ENCODE measurements around the gene TBL3. TPM values are rescaled to one million over a fixed set of nuclear protein-coding genes. Genes with fewer than 3 reads are reported as not detected.
"Not testable (repeated sequence)": the region's sequence is repeated elsewhere in the genome, so short reads cannot be mapped to it uniquely, and the experiment has no call there.

The TBL3 gene
- total RNA-seq, 2 donors from 2014 or later, result 22.6 to 24.4 TPM

GRCh38 chr16:2007081-2007836 lies 35.4 kb downstream of the TBL3 start:
- H3K4me3 Mint-ChIP-seq, result peak overlapping the region; percentile 95 to 96
- no peaks in the 10 kb centered on the region for H3K27me3 Mint-ChIP-seq (ENCODE audit: low read depth)
- peak overlapping the region; percentile 8 for H3K27ac Mint-ChIP-seq
- H3K36me3 Mint-ChIP-seq (ENCODE audit: insufficient read depth in 2 of 2), result peaks cover 7 to 12% of the 10 kb centered on the region in 2 donors
- ATAC-seq (replicated peaks in 1 of 2) (no peak), DNase-seq (no peak)
- peaks cover 46% of the 10 kb centered on the region for H3K4me1 Mint-ChIP-seq (ENCODE audit: low read depth)
- H3K9me3 Mint-ChIP-seq, result no peaks in the 10 kb centered on the region

DNA sequence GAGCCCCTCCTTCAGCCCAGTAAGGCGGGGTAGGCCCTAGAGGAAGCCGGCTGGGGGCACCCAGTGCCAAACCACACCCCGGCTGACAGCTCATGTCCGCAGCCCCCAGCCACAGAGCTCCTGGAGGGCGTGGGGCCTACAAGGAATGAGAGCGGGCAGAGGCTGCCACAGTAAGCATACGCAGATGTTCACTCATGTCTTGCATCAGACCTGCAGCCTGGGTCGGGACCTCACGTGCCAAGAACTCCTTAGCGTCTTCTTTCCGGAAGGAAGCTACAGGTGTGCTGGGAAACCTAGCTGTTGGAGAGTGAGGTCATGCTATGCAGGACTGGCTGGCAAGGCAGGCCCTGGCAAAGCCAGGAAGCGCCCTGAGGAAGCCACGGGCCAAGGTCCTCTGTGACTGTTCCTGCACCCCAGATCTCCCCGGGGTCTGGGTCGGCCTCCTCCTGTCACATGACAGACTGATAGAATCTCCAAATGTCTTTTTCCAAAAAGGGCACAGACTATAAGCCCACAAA lies 36.2 kb downstream of the TBL3 start:
- H3K27ac Mint-ChIP-seq, result peak overlapping the region; percentile 88
- peaks cover 46% of the 10 kb centered on the region for H3K4me1 Mint-ChIP-seq (ENCODE audit: low read depth)
- no peaks in the 10 kb centered on the region for H3K9me3 Mint-ChIP-seq
- ATAC-seq (replicated peaks in 1 of 2) (peak in 1 of 2 donors; percentile 9), DNase-seq (peak in 1 of 2 donors; percentile 39)
- peak overlapping the region; percentile 95 to 96 for H3K4me3 Mint-ChIP-seq
- H3K36me3 Mint-ChIP-seq (ENCODE audit: insufficient read depth in 2 of 2), result peaks cover 6 to 9% of the 10 kb centered on the region in 2 donors
- no peaks in the 10 kb centered on the region for H3K27me3 Mint-ChIP-seq (ENCODE audit: low read depth)

GRCh38 chr16:2008631-2009163 lies 36.8 kb downstream of the TBL3 start:
- peak overlapping the region; percentile 88 for H3K27ac Mint-ChIP-seq
- peaks cover 46% of the 10 kb centered on the region for H3K4me1 Mint-ChIP-seq (ENCODE audit: low read depth)
- no peaks in the 10 kb centered on the region for H3K9me3 Mint-ChIP-seq
- DNase-seq (peak in 1 of 2 donors; percentile 45), ATAC-seq (replicated peaks in 1 of 2) (no peak)
- H3K36me3 Mint-ChIP-seq (ENCODE audit: insufficient read depth in 2 of 2), result peaks cover 6 to 9% of the 10 kb centered on the region in 2 donors
- no peaks in the 10 kb centered on the region for H3K27me3 Mint-ChIP-seq (ENCODE audit: low read depth)
- H3K4me3 Mint-ChIP-seq, result peak overlapping the region; percentile 95 to 96

DNA sequence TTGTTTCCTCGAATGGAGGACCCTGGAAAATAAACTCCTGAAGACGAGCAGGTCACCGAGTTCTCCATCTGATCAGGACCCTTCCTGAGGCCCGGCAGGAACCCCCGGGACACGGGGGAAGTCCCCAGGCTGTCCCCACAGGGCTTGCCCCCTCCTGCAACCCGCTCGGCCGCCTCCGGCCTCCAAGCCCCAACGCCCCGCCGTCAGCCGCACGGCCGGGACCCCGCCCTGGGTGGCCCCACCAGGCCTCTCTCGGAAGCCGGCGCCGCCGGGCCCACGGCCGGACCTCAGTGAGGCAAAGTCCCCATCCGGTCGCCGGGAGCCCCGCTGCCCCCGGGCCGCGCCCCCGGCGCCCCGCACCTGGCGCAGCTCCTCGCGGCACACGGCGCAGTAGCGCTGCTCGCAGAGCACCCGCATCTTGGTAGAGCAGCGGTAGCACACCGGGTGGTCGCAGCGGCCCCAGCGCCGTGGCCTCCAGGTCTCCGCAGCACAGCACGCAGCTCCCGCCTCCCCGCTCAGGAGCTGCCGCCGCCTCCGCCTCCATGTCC lies 37.4 kb downstream of the TBL3 start:
- Mint-ChIP-seq H3K27me3 (ENCODE audit: low read depth) (no peaks in the 10 kb centered on the region), H3K36me3 (ENCODE audit: insufficient read depth in 2 of 2) (peaks cover 6 to 9% of the 10 kb centered on the region in 2 donors), H3K27ac (no peak overlapping the region), H3K4me3 (peak overlapping the region; percentile 95 to 96), H3K4me1 (ENCODE audit: low read depth) (peaks cover 46% of the 10 kb centered on the region), H3K9me3 (no peaks in the 10 kb centered on the region)
- peak in 1 of 2 donors; percentile 41 for DNase-seq
- ATAC-seq (replicated peaks in 1 of 2), result peak; percentile 31 to 45

- H3K9me3 Mint-ChIP-seq, result no peaks in the 10 kb centered on the region
- H3K27ac Mint-ChIP-seq, result peak within 1 kb of the TSS; percentile 94
- H3K4me1 Mint-ChIP-seq (ENCODE audit: low read depth), result peaks cover 44% of the 10 kb centered on the region
- peak; percentile 96 to 98 for ATAC-seq (replicated peaks in 1 of 2)
- peak; percentile 86 to 90 for DNase-seq
- H3K27me3 Mint-ChIP-seq (ENCODE audit: low read depth), result no peaks in the 10 kb centered on the region
- peaks cover 6 to 9% of the 10 kb centered on the region in 2 donors for H3K36me3 Mint-ChIP-seq (ENCODE audit: insufficient read depth in 2 of 2)
- peak within 1 kb of the TSS; percentile 95 to 97 for H3K4me3 Mint-ChIP-seq
These were observed 38.1 kb downstream of the TBL3 start, which contains the start of gene ZNF598 for GRCh38 chr16:2009791-2010510. ZNF598 (minus strand) TSS chr16:2009821.

GRCh38 chr16:2011726-2012125 lies 39.9 kb downstream of the TBL3 start:
- not testable (repeated sequence) for DNase-seq; ATAC-seq (replicated peaks in 1 of 2); H3K27ac Mint-ChIP-seq; H3K36me3 Mint-ChIP-seq (ENCODE audit: insufficient read depth in 2 of 2); H3K27me3 Mint-ChIP-seq (ENCODE audit: low read depth); H3K9me3 Mint-ChIP-seq; H3K4me3 Mint-ChIP-seq
- peaks cover 29% of the 10 kb centered on the region for H3K4me1 Mint-ChIP-seq (ENCODE audit: low read depth)

DNA sequence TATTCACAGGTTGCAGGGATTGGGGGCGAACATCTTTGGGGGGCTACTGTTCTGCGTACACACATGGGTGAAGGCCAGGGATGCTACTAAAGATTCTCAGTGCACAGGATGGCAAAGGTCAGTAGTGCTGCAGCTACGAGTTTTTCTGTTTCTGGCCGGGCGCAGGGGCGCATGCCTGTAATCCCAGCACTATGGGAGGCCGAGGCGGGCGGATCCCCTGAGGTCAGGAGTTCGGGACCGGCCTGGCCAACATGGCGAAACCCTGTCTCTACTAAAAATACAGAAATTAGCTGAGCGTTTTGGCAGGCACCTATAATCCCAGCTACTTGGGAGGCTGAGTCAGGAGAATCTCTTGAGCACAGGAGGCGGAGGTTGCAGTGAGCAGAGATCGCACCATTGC lies 41.7 kb downstream of the TBL3 start:
- peaks cover 11% of the 10 kb centered on the region for H3K4me1 Mint-ChIP-seq (ENCODE audit: low read depth)
- H3K9me3 Mint-ChIP-seq, result no peaks in the 10 kb centered on the region
- H3K4me3 Mint-ChIP-seq, result no peak overlapping the region
- peaks cover 6% of the 10 kb centered on the region for H3K27me3 Mint-ChIP-seq (ENCODE audit: low read depth)
- DNase-seq, result no peak
- ATAC-seq (replicated peaks in 1 of 2), result no peak
- H3K36me3 Mint-ChIP-seq (ENCODE audit: insufficient read depth in 2 of 2), result peaks cover under 1 to 2% of the 10 kb centered on the region in 2 donors
- no peak overlapping the region for H3K27ac Mint-ChIP-seq

- no peaks in the 10 kb centered on the region for H3K9me3 Mint-ChIP-seq
- H3K27me3 Mint-ChIP-seq (ENCODE audit: low read depth), result peaks cover 13% of the 10 kb centered on the region
- ATAC-seq (replicated peaks in 1 of 2) (no peak), DNase-seq (no peak)
- H3K4me1 Mint-ChIP-seq (ENCODE audit: low read depth), result peaks cover 4% of the 10 kb centered on the region
- H3K4me3 Mint-ChIP-seq, result no peak overlapping the region
- no peaks in the 10 kb centered on the region for H3K36me3 Mint-ChIP-seq (ENCODE audit: insufficient read depth in 2 of 2)
- no peak overlapping the region for H3K27ac Mint-ChIP-seq
These were observed 43.5 kb downstream of the TBL3 start for GRCh38 chr16:2015117-2015946.

DNA sequence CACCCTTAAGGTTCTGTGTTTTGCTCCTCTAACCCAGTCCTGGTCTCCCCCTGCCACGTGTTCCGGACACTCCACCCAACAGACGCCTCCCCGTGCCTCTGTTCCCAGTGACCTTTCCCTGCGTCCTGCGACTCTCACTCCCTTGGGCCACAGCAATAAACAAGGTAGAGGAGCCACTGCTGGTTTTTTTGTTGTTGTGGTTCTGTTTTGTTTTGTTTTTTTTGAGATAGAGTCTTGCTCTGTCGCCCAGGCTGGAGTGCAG lies 44.0 kb downstream of the TBL3 start:
- no peak overlapping the region for H3K27ac Mint-ChIP-seq
- DNase-seq (no peak), ATAC-seq (replicated peaks in 1 of 2) (no peak)
- H3K27me3 Mint-ChIP-seq (ENCODE audit: low read depth), result peaks cover 18% of the 10 kb centered on the region
- H3K4me3 Mint-ChIP-seq, result no peak overlapping the region
- H3K9me3 Mint-ChIP-seq, result no peaks in the 10 kb centered on the region
- H3K36me3 Mint-ChIP-seq (ENCODE audit: insufficient read depth in 2 of 2), result no peaks in the 10 kb centered on the region
- H3K4me1 Mint-ChIP-seq (ENCODE audit: low read depth), result peaks cover 5% of the 10 kb centered on the region

- Mint-ChIP-seq H3K36me3 (ENCODE audit: insufficient read depth in 2 of 2) (no peaks in the 10 kb centered on the region), H3K27me3 (ENCODE audit: low read depth) (peaks cover 24% of the 10 kb centered on the region), H3K4me1 (ENCODE audit: low read depth) (peaks cover 7% of the 10 kb centered on the region), H3K9me3 (no peaks in the 10 kb centered on the region), H3K27ac (no peak overlapping the region), H3K4me3 (no peak overlapping the region)
- peak; percentile 40 to 44 for DNase-seq
- ATAC-seq (replicated peaks in 1 of 2), result peak; percentile 29 to 47
These were observed 44.6 kb downstream of the TBL3 start for GRCh38 chr16:2016407-2016922.

DNA sequence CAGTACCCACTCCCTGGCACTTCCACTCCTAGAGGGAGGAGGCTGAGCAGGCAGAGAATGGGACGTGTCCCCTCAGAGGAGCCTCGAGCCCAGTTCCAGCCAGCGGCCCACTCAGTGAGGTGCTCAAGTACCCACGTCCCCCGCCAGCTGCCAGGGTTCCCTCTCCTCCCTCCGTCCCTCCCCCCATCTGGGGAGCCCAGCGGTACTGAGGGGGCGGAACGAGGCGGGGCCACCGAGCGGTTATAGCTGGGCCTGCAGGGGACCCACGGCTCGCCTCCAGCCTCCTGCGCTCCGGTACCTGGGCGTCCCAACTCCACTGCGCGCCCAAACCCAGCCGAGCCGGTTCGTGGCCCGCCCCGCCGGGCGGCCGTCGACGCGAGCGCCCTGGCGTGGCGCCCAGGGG lies 47.7 kb downstream of the TBL3 start, which contains the start of gene NPW:
NPW (plus strand) TSS at position 268 of the 403 bp plus-strand sequence.
- ATAC-seq (replicated peaks in 1 of 2) (peak; percentile 18 to 21), DNase-seq (peak; percentile 37 to 57)
- Mint-ChIP-seq H3K36me3 (ENCODE audit: insufficient read depth in 2 of 2) (no peaks in the 10 kb centered on the region), H3K4me3 (peak within 1 kb of the TSS; percentile 49 to 75), H3K9me3 (no peaks in the 10 kb centered on the region), H3K27me3 (ENCODE audit: low read depth) (peaks cover 39% of the 10 kb centered on the region), H3K27ac (no peak within 1 kb of the TSS), H3K4me1 (ENCODE audit: low read depth) (peaks cover 19% of the 10 kb centered on the region)

Data from activated T-cell treated with anti-CD3 and anti-CD28 coated beads, Interleukin-2, amount 50 U/mL, for 72 hours (primary cell).